DOHH2 (cell line): ENCODE data around the gene SV2C.

Experiments
- CTCF ChIP-seq: fragments of 200-600 bp; sonication (generic); IDR thresholded peaks from one replicate; pipeline ENCODE4 v1.5.1; 2014; ENCODE audit warnings: antibody characterized with exemption, mild to moderate bottlenecking, low read depth, low read length; ENCODE audit not compliant: poor library complexity, severe bottlenecking
- EZH2phosphoT487 ChIP-seq: fragments of 200-600 bp; sonication (generic); IDR thresholded peaks from 2 replicates; pipeline ENCODE4 v1.6.1; 2017; ENCODE audit warnings: borderline replicate concordance, mild to moderate bottlenecking, antibody characterized with exemption, low read length, moderate library complexity, mixed read lengths

- TF ChIP-seq CTCF: no peak
- no peak for TF ChIP-seq EZH2phosphoT487
Measured at GRCh38 chr5:76251656-76252055, 168.5 kb downstream of the SV2C start.
